Peyer's patch (tissue), 4 donors: ENCODE results near the gene PDE10A. TPM values are rescaled to one million over a fixed set of nuclear protein-coding genes. Genes with fewer than 3 reads are reported as not detected.

Source experiments
- DNase-seq, 3 donors: peaks; one replicate each; pipeline ENCODE4 v3.0.0-alpha.2; 2017 to 2019
- H3K27ac ChIP-seq, 4 donors: fragments of 200-600 bp; sonication (generic); one replicate each; pipeline ENCODE4 v1.5.1; 2016 to 2019
- H3K27me3 ChIP-seq, 2 donors: fragments of 200-600 bp; sonication (generic); one replicate each; pipeline ENCODE4 v1.5.1; 2019
- H3K36me3 ChIP-seq, 3 donors: fragments of 200-600 bp; sonication (generic); one replicate each; pipeline ENCODE4 v1.5.1; 2016 to 2019
- H3K4me1 ChIP-seq, 4 donors: fragments of 200-600 bp; sonication (generic); one replicate each; pipeline ENCODE4 v1.5.1; 2016 to 2019
- H3K4me3 ChIP-seq, 4 donors: fragments of 200-600 bp; sonication (generic); 1 replicate in 3 of 4; 2 replicates in 1 of 4; pipeline ENCODE4 v1.5.1; 2016 to 2019; ENCODE audit warnings: mild to moderate bottlenecking in 1 of 4
- H3K9me3 ChIP-seq, 4 donors: fragments of 200-600 bp; sonication (generic); one replicate each; pipeline ENCODE4 v1.5.1; 2016 to 2019; ENCODE audit warnings: mild to moderate bottlenecking in 1 of 4
- CTCF ChIP-seq, 6 experiments: fragments of 450-650 bp in 4 of 6; fragments of 200-600 bp in 2 of 6; sonication (generic) in 1 of 6; IDR thresholded peaks; one replicate each; pipeline ENCODE4 v1.5.1; 2017 to 2019; ENCODE audit warnings: antibody characterized with exemption in 6 of 6, mild to moderate bottlenecking in 3 of 6, moderate library complexity in 1 of 6
- POLR2A ChIP-seq, 2 donors: fragments of 450-650 bp; IDR thresholded peaks; one replicate each; pipeline ENCODE4 v1.5.1; 2017; ENCODE audit warnings: antibody characterized with exemption in 2 of 2, mild to moderate bottlenecking in 2 of 2, moderate library complexity in 2 of 2
- total RNA-seq, 4 donors: library from RNA; depleted of rRNA; stranded (reverse); fragments of >200 nt; gene quantifications; one replicate each; pipeline ENCODE4 v1.1.0, GENCODE V29; 2016

Gene PDE10A
- total RNA-seq, 4 donors from 2014 or later: 0.35 to 8.8 (median 6.0) TPM

GRCh38 chr6:165658395-165659058 is 4.5 kb downstream of the PDE10A start:
- no peak overlapping the region for H3K27ac ChIP-seq
- no peaks in the 10 kb centered on the region for H3K36me3 ChIP-seq
- no peak for TF ChIP-seq CTCF (IDR thresholded peaks at IDR 0.05)
- TF ChIP-seq POLR2A (IDR thresholded peaks at IDR 0.05): no peak
- DNase-seq: no peak
- H3K4me1 ChIP-seq: peaks cover 0 to 24% (median 0%) of the 10 kb centered on the region in 4 donors
- no peak overlapping the region for H3K4me3 ChIP-seq
- H3K27me3 ChIP-seq: peaks cover 0 to 11% of the 10 kb centered on the region in 2 donors
- peaks cover 0 to 5% (median 0%) of the 10 kb centered on the region in 4 donors for H3K9me3 ChIP-seq

- no peak for DNase-seq
- Histone ChIP-seq H3K27ac (no peak overlapping the region), H3K9me3 (no peaks in the 10 kb centered on the region), H3K27me3 (peaks cover 0 to 11% of the 10 kb centered on the region in 2 donors), H3K4me1 (peaks cover 0 to 16% (median 0%) of the 10 kb centered on the region in 4 donors), H3K36me3 (no peaks in the 10 kb centered on the region), H3K4me3 (no peak overlapping the region)
- TF ChIP-seq POLR2A (IDR thresholded peaks at IDR 0.05): no peak
- no peak for TF ChIP-seq CTCF (IDR thresholded peaks at IDR 0.05)
Observed at GRCh38 chr6:165657325-165657680, 5.7 kb downstream of the PDE10A start.

- peaks cover 0 to 11% of the 10 kb centered on the region in 2 donors for H3K27me3 ChIP-seq
- no peaks in the 10 kb centered on the region for H3K36me3 ChIP-seq
- H3K4me1 ChIP-seq: peaks cover 0 to 16% (median 0%) of the 10 kb centered on the region in 4 donors
- DNase-seq: no peak
- H3K4me3 ChIP-seq: no peak overlapping the region
- TF ChIP-seq POLR2A (IDR thresholded peaks at IDR 0.05) (no peak), CTCF (IDR thresholded peaks at IDR 0.05) (no peak)
- H3K9me3 ChIP-seq: no peaks in the 10 kb centered on the region
- H3K27ac ChIP-seq: no peak overlapping the region
Observed at GRCh38 chr6:165656581-165657324, 6.3 kb downstream of the PDE10A start.

GRCh38 chr6:165655191-165655590 is 7.8 kb downstream of the PDE10A start:
- Histone ChIP-seq H3K4me1 (peaks cover 0 to under 1% (median 0%) of the 10 kb centered on the region in 4 donors), H3K36me3 (no peaks in the 10 kb centered on the region), H3K4me3 (no peak overlapping the region), H3K27ac (no peak overlapping the region), H3K9me3 (no peaks in the 10 kb centered on the region), H3K27me3 (peaks cover 0 to under 1% of the 10 kb centered on the region in 2 donors)
- TF ChIP-seq POLR2A (IDR thresholded peaks at IDR 0.05) (no peak), CTCF (IDR thresholded peaks at IDR 0.05) (no peak)
- DNase-seq: no peak

GRCh38 chr6:165654144-165654543 is 8.9 kb downstream of the PDE10A start:
- DNase-seq: no peak
- Histone ChIP-seq H3K9me3 (no peaks in the 10 kb centered on the region), H3K4me1 (no peaks in the 10 kb centered on the region), H3K27ac (no peak overlapping the region), H3K27me3 (no peaks in the 10 kb centered on the region), H3K4me3 (no peak overlapping the region), H3K36me3 (no peaks in the 10 kb centered on the region)
- TF ChIP-seq CTCF (IDR thresholded peaks at IDR 0.05): no peak
- no peak for TF ChIP-seq POLR2A (IDR thresholded peaks at IDR 0.05)
